Stimulated activated memory B cell treated with anti-CD40 and anti-IgM and Interleukin-4, amounts not matched to agents 10 μg/mL and 1 μg/mL and 100 μg/mL, for 72 hours (primary cell): ENCODE results near the gene PRKCH.
"Not testable (repeated sequence)": the region's sequence is repeated elsewhere in the genome, so short reads cannot be mapped to it uniquely, and the experiment has no call there.

ENCODE experiments used
- ATAC-seq: fragments of 150-1000 bp; cut with Tn5 transposase; 2 replicates; pipeline ENCODE4 v1.10.0; 2021
- H3K27ac Mint-ChIP-seq: one replicate; pipeline ENCODE4 v1.8.0; 2022; ENCODE audit warnings: mild to moderate bottlenecking, mixed read lengths
- H3K27me3 Mint-ChIP-seq: one replicate; pipeline ENCODE4 v1.8.0; 2022; ENCODE audit warnings: mixed read lengths
- H3K36me3 Mint-ChIP-seq: one replicate; pipeline ENCODE4 v1.8.0; 2022; ENCODE audit warnings: mixed read lengths
- H3K4me1 Mint-ChIP-seq: one replicate; pipeline ENCODE4 v1.8.0; 2022; ENCODE audit warnings: mixed read lengths
- H3K4me3 Mint-ChIP-seq: one replicate; pipeline ENCODE4 v1.8.0; 2022; ENCODE audit warnings: mild to moderate bottlenecking, moderate library complexity, mixed read lengths
- H3K9me3 Mint-ChIP-seq: one replicate; pipeline ENCODE4 v1.8.0; 2022; ENCODE audit warnings: mixed read lengths

Gene PRKCH

DNA sequence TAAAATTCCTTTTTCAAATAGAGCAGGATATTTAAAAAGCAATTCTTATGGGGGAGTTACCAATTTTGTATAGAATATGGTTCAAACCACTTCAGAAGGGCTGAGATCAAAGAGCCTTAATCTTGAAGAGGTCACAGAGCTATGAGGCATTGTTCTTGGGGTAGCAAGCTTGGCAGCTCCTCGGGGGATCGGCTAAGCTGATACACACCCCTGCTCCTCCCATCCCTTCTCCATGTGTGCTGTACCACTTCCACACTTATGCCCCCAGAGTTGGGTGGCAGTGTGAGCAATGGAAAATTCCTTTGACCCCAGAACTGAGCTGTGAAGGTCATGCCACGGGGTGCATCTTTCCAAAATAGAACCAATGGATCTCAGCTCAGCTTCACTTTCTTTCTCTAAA, 25.2 kb upstream of the PRKCH start:
- Mint-ChIP-seq H3K9me3 (no peaks in the 10 kb centered on the region), H3K27me3 (no peaks in the 10 kb centered on the region), H3K4me1 (no peaks in the 10 kb centered on the region), H3K27ac (no peak overlapping the region), H3K4me3 (no peak overlapping the region), H3K36me3 (no peaks in the 10 kb centered on the region)
- no peak for ATAC-seq

DNA sequence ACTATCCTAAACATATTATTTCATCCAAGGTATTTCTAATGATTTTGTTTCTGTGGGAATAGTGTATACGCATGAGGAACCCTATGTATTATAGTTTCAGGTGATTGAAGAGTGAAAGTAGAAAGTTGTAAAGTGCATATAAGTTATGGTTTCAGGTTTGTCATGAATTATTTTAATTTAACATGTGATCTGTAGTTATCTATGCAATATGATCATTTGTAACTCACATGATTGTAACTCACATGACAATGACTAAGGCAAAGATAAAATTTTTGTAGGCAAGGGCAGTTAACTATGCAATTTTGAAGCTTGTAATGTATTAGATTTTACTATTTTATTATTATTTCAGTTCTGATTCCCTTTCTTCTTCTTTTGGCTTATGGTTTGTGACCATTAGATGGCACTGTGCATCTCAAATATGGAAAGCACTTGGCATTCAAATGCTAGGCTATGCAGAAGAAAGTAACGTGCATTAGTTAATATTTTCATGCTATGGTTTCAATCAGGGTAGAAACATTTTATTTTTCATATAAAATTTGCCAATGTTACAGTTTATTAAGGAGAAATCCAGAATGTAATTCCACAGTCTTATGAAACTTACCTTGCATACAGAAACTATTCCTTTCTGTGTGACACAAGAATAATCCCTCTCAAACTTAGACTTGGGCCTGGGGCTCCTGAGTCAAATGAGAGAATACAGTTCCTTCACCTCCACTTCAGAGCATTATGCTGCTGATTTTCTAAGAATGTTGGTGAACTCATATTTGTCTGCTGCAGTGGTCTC, 24.5 kb upstream of the PRKCH start:
- Mint-ChIP-seq H3K4me1 (no peaks in the 10 kb centered on the region), H3K36me3 (no peaks in the 10 kb centered on the region)
- no peak for ATAC-seq

DNA sequence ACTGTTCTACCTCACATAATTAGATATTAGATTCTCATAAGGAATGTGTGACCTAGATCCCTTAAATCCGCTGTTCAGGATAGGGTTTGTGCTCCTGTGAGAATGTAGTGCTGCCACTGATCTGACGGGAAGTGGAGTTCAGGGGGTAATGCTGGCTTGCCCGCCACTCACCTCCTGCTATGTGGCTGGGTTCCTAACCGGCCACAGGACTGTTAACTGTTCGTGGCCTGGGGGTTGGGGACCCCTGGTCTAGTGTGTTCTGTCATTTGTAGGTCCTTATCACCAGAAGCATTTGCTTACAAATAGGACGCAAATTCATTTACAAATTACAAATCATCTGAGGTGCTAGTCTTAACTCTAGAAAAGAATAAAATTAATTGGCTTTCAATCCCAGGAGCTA, 23.8 kb upstream of the PRKCH start:
- Mint-ChIP-seq H3K9me3 (no peaks in the 10 kb centered on the region), H3K27me3 (no peaks in the 10 kb centered on the region), H3K36me3 (no peaks in the 10 kb centered on the region), H3K4me3 (no peak overlapping the region), H3K27ac (no peak overlapping the region), H3K4me1 (no peaks in the 10 kb centered on the region)
- ATAC-seq: no peak

More for the DNA sequence above, 24.5 kb upstream of the PRKCH start:
- Mint-ChIP-seq H3K27me3 (no peaks in the 10 kb centered on the region), H3K9me3 (no peaks in the 10 kb centered on the region), H3K27ac (no peak overlapping the region), H3K4me3 (no peak overlapping the region)

GRCh38 chr14:61298824-61299223, 22.6 kb upstream of the PRKCH start:
- ATAC-seq: no peak
- H3K4me1 Mint-ChIP-seq: no peaks in the 10 kb centered on the region
- H3K9me3 Mint-ChIP-seq: no peaks in the 10 kb centered on the region
- no peaks in the 10 kb centered on the region for H3K27me3 Mint-ChIP-seq
- H3K4me3 Mint-ChIP-seq: no peak overlapping the region
- no peak overlapping the region for H3K27ac Mint-ChIP-seq
- H3K36me3 Mint-ChIP-seq: no peaks in the 10 kb centered on the region

DNA sequence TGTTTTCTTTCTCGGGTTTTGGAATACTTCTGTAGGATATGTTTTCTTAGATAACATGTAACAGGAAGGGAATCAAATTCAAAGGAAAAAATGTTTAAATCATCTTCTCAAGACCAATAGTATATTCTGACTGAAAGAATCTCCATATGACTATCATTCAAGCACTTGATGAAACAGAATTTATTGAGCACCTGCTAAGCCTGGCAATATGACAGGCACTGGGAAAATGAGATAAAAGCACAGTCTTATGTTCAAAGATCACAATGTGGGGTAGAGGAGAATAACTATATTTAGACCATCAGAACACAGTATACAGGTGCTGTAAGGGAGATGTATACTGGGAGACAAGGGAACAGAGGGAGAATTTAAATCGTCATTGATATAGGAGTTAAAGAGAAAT, 21.2 kb upstream of the PRKCH start:
- H3K4me1 Mint-ChIP-seq: no peaks in the 10 kb centered on the region
- no peaks in the 10 kb centered on the region for H3K36me3 Mint-ChIP-seq
- no peak overlapping the region for H3K4me3 Mint-ChIP-seq
- no peak overlapping the region for H3K27ac Mint-ChIP-seq
- H3K27me3 Mint-ChIP-seq: peaks cover under 1% of the 10 kb centered on the region
- no peak for ATAC-seq
- H3K9me3 Mint-ChIP-seq: no peaks in the 10 kb centered on the region

GRCh38 chr14:61300754-61301153, 20.6 kb upstream of the PRKCH start:
- no peak overlapping the region for H3K4me3 Mint-ChIP-seq
- no peaks in the 10 kb centered on the region for H3K9me3 Mint-ChIP-seq
- H3K27me3 Mint-ChIP-seq: peaks cover 6% of the 10 kb centered on the region
- H3K27ac Mint-ChIP-seq: no peak overlapping the region
- H3K4me1 Mint-ChIP-seq: no peaks in the 10 kb centered on the region
- H3K36me3 Mint-ChIP-seq: no peaks in the 10 kb centered on the region
- no peak for ATAC-seq

- Mint-ChIP-seq H3K36me3 (no peaks in the 10 kb centered on the region), H3K27ac (no peak overlapping the region), H3K4me1 (no peaks in the 10 kb centered on the region), H3K27me3 (peaks cover 12% of the 10 kb centered on the region), H3K9me3 (no peaks in the 10 kb centered on the region), H3K4me3 (no peak overlapping the region)
- no peak for ATAC-seq
Measured at GRCh38 chr14:61304688-61305087, 16.7 kb upstream of the PRKCH start.

DNA sequence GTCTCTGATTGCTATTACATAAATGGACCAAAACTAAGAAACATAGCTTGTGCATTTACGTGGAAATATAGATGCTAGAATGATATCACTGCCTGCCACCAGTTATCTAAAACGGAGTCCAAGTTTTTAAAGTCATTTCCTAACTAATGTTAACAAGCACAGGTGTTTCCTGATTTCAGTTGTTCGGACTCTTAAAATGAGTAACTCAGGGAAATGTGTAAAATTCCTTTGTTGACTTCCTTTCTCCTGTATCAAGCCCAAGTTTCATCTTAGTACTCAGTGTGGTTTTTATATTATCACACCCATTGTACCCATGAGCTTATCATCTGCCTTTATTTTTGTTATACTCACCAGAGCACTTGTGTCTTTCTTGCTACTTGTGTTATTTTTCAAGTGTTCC, 13.2 kb upstream of the PRKCH start:
- H3K27ac Mint-ChIP-seq: no peak overlapping the region
- H3K27me3 Mint-ChIP-seq: peaks cover 12% of the 10 kb centered on the region
- H3K9me3 Mint-ChIP-seq: peaks cover 7% of the 10 kb centered on the region
- no peak for ATAC-seq
- H3K4me3 Mint-ChIP-seq: no peak overlapping the region
- H3K36me3 Mint-ChIP-seq: peaks cover 5% of the 10 kb centered on the region
- no peaks in the 10 kb centered on the region for H3K4me1 Mint-ChIP-seq

GRCh38 chr14:61308701-61309100, 12.7 kb upstream of the PRKCH start:
- H3K9me3 Mint-ChIP-seq, H3K4me1 Mint-ChIP-seq, ATAC-seq, H3K36me3 Mint-ChIP-seq, H3K4me3 Mint-ChIP-seq, H3K27ac Mint-ChIP-seq: not testable (repeated sequence)
- peaks cover 12% of the 10 kb centered on the region for H3K27me3 Mint-ChIP-seq

GRCh38 chr14:61315313-61315712, 6.1 kb upstream of the PRKCH start:
- Mint-ChIP-seq H3K9me3 (peaks cover 10% of the 10 kb centered on the region), H3K27me3 (no peaks in the 10 kb centered on the region), H3K27ac (no peak overlapping the region), H3K4me3 (no peak overlapping the region), H3K4me1 (no peaks in the 10 kb centered on the region), H3K36me3 (peaks cover 5% of the 10 kb centered on the region)
- ATAC-seq: no peak

DNA sequence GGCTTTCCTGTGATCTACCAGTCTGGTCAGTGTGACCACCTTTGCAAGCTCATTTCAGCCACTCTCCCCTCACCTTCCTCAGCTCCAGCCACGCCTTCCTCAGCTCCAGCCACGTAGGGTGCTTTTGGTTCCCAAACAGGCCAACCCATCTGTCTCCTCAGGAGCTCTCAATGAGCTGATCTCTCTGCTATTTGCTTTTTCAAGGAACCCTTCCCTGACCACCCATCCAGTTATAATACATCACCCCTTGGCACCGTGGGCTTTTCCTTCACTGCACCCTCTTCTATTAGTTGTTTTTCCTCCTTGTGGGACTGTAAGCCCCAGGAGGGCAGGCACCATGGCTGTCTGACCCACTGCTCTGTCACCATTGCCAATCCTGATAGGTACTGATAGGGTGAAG, 2.3 kb upstream of the PRKCH start:
- peaks cover 19% of the 10 kb centered on the region for H3K27me3 Mint-ChIP-seq
- no peaks in the 10 kb centered on the region for H3K36me3 Mint-ChIP-seq
- no peak overlapping the region for H3K4me3 Mint-ChIP-seq
- ATAC-seq: no peak
- H3K9me3 Mint-ChIP-seq: peaks cover 6% of the 10 kb centered on the region
- H3K27ac Mint-ChIP-seq: no peak overlapping the region
- H3K4me1 Mint-ChIP-seq: peaks cover 11% of the 10 kb centered on the region

GRCh38 chr14:61319706-61320105, 1.7 kb upstream of the PRKCH start:
- Mint-ChIP-seq H3K27me3 (peaks cover 22% of the 10 kb centered on the region), H3K4me3 (no peak overlapping the region), H3K27ac (no peak overlapping the region), H3K36me3 (no peaks in the 10 kb centered on the region), H3K9me3 (peaks cover 1% of the 10 kb centered on the region), H3K4me1 (peaks cover 11% of the 10 kb centered on the region)
- ATAC-seq: no peak

DNA sequence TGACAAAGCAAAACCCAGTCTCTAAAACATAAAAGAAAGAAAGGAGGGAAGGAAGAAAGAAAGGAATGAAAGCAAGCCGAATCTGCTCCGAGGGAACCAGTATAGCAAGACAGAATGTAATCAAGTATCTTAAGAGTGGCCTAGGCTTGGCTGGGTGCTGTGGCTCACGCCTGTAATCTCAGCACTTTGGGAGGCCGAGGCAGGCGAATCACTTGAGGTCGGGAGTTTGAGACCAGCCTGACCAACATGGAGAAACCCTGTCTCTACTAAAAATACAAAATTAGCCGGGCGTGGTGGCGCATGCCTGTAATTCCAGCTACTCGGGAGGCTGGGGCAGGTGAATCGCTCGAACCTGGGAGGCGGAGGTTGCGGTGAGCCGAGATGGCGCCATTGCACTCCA, 1.2 kb upstream of the PRKCH start:
- not testable (repeated sequence) for H3K9me3 Mint-ChIP-seq, H3K4me3 Mint-ChIP-seq, ATAC-seq, H3K36me3 Mint-ChIP-seq, H3K27ac Mint-ChIP-seq
- Mint-ChIP-seq H3K4me1 (peaks cover 11% of the 10 kb centered on the region), H3K27me3 (peaks cover 22% of the 10 kb centered on the region)

GRCh38 chr14:61320806-61321384, 484 bp upstream of the PRKCH start:
- Mint-ChIP-seq H3K4me3 (peak overlapping the region; percentile 50), H3K27ac (no peak overlapping the region), H3K4me1 (peaks cover 11% of the 10 kb centered on the region), H3K27me3 (peaks cover 22% of the 10 kb centered on the region), H3K36me3 (no peaks in the 10 kb centered on the region), H3K9me3 (peaks cover 3% of the 10 kb centered on the region)
- peak; percentile 17 for ATAC-seq

DNA sequence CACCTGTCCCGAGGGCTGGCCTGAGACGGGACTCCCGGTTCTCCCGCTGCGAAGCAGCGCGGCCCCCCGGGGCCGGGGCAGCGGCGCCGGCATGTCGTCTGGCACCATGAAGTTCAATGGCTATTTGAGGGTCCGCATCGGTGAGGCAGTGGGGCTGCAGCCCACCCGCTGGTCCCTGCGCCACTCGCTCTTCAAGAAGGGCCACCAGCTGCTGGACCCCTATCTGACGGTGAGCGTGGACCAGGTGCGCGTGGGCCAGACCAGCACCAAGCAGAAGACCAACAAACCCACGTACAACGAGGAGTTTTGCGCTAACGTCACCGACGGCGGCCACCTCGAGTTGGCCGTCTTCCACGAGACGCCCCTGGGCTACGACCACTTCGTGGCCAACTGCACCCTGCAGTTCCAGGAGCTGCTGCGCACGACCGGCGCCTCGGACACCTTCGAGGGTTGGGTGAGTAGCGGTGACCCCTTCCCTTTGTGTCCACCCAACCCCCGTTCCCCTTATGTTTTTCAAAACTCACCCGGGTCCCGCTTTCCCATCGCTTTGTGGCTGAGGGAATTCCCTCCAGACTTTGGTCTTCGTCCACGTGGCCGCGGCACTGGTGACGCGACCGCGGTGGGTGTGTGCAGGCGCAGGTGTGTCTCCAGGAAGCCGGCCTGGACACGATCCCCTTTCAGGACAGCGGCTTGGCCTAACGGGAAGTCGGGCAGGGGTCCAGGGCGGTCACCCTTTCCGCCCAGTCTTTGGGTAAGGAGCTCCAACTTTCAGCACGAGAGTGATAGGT, 826 bp downstream of the PRKCH start:
- peaks cover 22% of the 10 kb centered on the region for H3K27me3 Mint-ChIP-seq
- peak; percentile 10 for ATAC-seq
- peaks cover 11% of the 10 kb centered on the region for H3K4me1 Mint-ChIP-seq
- peaks cover 6% of the 10 kb centered on the region for H3K9me3 Mint-ChIP-seq
- H3K36me3 Mint-ChIP-seq: no peaks in the 10 kb centered on the region
- H3K4me3 Mint-ChIP-seq: peak overlapping the region; percentile 73
- no peak overlapping the region for H3K27ac Mint-ChIP-seq
